Prostate gland (tissue), 2 donors: Measurements from ENCODE around the gene PPP2R5C. TPM values are rescaled to one million over a fixed set of nuclear protein-coding genes. Genes with fewer than 3 reads are reported as not detected.
"Not testable (repeated sequence)": the region's sequence is repeated elsewhere in the genome, so short reads cannot be mapped to it uniquely, and the experiment has no call there.

ENCODE experiments used
- DNase-seq: peaks from one replicate; pipeline ENCODE4 v3.0.0-alpha.2; 2019; ENCODE audit warnings: low spot score
- H3K27ac ChIP-seq, 2 donors: fragments of 200-600 bp; sonication (generic); 2 replicates each; pipeline ENCODE4 v1.5.1; 2017 to 2019
- H3K27me3 ChIP-seq: fragments of 200-600 bp; sonication (generic); replicated peaks from 2 replicates; pipeline ENCODE4 v1.5.1; 2019; ENCODE audit not compliant: insufficient read depth
- H3K36me3 ChIP-seq, 2 donors: fragments of 200-600 bp; sonication (generic); 1 replicate in 1 of 2; 2 replicates in 1 of 2; pipeline versions ENCODE4 v1.5.1 to v1.8.1; 2017 to 2019
- H3K4me1 ChIP-seq: fragments of 200-600 bp; sonication (generic); replicated peaks from 2 replicates; pipeline ENCODE4 v1.5.1; 2019
- H3K4me3 ChIP-seq, 2 donors: fragments of 200-600 bp; sonication (generic); 2 replicates each; pipeline ENCODE4 v1.5.1; 2017 to 2019
- H3K9me3 ChIP-seq: fragments of 200-600 bp; sonication (generic); 2 replicates; pipeline ENCODE4 v1.5.1; 2017
- CTCF ChIP-seq, 4 experiments: fragments of 200-600 bp in 2 of 4; fragments of 450-650 bp in 2 of 4; sonication (generic) in 2 of 4; IDR thresholded peaks; 1 replicate in 3 of 4; 2 replicates in 1 of 4; pipeline ENCODE4 v1.5.1; 2016 to 2019; ENCODE audit warnings: antibody characterized with exemption in 4 of 4, mild to moderate bottlenecking in 2 of 4, moderate library complexity in 2 of 4
- POLR2A ChIP-seq: fragments of 450-650 bp; IDR thresholded peaks from one replicate; pipeline ENCODE4 v1.6.1; 2016; ENCODE audit warnings: antibody characterized with exemption, mild to moderate bottlenecking
- POLR2AphosphoS5 ChIP-seq: sonication (generic); formaldehyde crosslinking; IDR thresholded peaks from one replicate; pipeline ENCODE4 v1.6.1; 2017; ENCODE audit warnings: antibody characterized with exemption
- WGBS: methylation state at CpG from one replicate; pipeline ENCODE4 v1.1.5; 2018; 5-methylcytosine and 5-hydroxymethylcytosine counted together
- intact Hi-C: fragments of 100-400 bp; cut with DNase I; formaldehyde crosslinking; loops from one replicate; pipeline ENCODE4 v1.14.2; 2022
- total RNA-seq, 2 donors: library from RNA; depleted of rRNA; stranded (reverse); fragments of >200 nt; gene quantifications; one replicate each; pipeline ENCODE4 v1.1.0, GENCODE V29; 2016

Gene PPP2R5C
- total RNA-seq, 2 donors from 2014 or later, result 67.8 to 96.2 TPM

DNA sequence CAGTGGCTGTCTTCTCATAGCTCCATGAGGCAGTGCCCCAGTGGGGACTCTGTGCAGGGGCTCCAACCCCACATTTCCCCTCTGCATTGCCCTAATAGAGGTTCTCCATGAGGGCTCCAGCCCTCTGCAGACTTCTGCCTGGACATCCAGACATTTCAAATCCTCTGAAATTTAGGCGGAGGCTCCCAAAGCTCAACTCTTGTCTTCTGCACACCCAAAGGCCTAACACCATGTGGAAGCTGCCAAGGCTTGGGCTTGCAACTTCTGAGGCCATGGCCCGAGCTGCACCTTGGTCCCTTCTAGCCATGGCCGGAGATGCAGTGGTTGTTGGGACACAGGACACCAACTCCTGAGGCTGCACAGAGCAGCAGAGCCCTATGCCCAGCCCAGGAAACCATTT lies 20.5 kb upstream of the PPP2R5C start:
- Histone ChIP-seq H3K27ac (no peak overlapping the region), H3K27me3 (peaks cover 4% of the 10 kb centered on the region), H3K4me3 (no peak overlapping the region), H3K4me1 (no peaks in the 10 kb centered on the region), H3K9me3 (no peaks in the 10 kb centered on the region), H3K36me3 (no peaks in the 10 kb centered on the region)
- no peak for TF ChIP-seq POLR2AphosphoS5
- TF ChIP-seq CTCF (IDR thresholded peaks at IDR 0.05), result no peak
- TF ChIP-seq POLR2A, result no peak
- WGBS, result 100% methylated on average over 3 of the region's 3 CpGs
- intact Hi-C loops, result no loop called here
- DNase-seq, result no peak

- Histone ChIP-seq H3K36me3 (no peaks in the 10 kb centered on the region), H3K4me3 (no peak overlapping the region), H3K4me1 (no peaks in the 10 kb centered on the region), H3K27me3 (no peaks in the 10 kb centered on the region), H3K9me3 (no peaks in the 10 kb centered on the region), H3K27ac (no peak overlapping the region)
- intact Hi-C loops, result no loop called here
- WGBS, result 84% methylated on average over 6 of the region's 6 CpGs
- no peak for DNase-seq
- TF ChIP-seq POLR2A, result no peak
- TF ChIP-seq CTCF (IDR thresholded peaks at IDR 0.05), result no peak
- TF ChIP-seq POLR2AphosphoS5, result no peak
Measured at GRCh38 chr14:101743701-101744100, 17.8 kb upstream of the PPP2R5C start.

GRCh38 chr14:101744382-101744781 lies 17.1 kb upstream of the PPP2R5C start:
- H3K27me3 ChIP-seq, H3K9me3 ChIP-seq, DNase-seq, H3K27ac ChIP-seq, H3K4me1 ChIP-seq, H3K36me3 ChIP-seq, H3K4me3 ChIP-seq, intact Hi-C loops: not testable (repeated sequence)
- WGBS, result 91% methylated on average over 6 of the region's 6 CpGs

DNA sequence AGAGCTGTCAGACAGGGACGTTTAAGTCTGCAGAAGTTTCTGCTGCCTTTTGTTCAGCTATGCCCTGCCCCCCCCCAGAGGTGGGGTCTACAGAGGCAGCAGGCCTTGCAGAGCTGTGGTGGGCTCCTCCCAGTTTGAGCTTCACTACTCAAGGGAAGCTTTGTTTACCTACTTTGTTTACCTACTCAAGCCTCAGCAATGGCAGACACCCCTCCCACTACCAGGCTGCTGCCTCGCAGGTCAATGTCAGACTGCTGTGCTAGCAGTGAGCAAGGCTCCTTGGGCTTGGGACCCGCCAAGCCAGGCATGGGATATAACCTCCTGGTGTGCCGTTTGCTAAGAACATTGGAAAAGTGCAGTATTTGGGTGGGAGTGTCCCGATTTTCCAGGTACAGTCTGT lies 11.8 kb upstream of the PPP2R5C start:
- H3K4me3 ChIP-seq, H3K27me3 ChIP-seq, intact Hi-C loops, H3K9me3 ChIP-seq, H3K27ac ChIP-seq, DNase-seq, H3K36me3 ChIP-seq, H3K4me1 ChIP-seq: not testable (repeated sequence)
- WGBS, result 63% methylated on average over 5 of the region's 5 CpGs

DNA sequence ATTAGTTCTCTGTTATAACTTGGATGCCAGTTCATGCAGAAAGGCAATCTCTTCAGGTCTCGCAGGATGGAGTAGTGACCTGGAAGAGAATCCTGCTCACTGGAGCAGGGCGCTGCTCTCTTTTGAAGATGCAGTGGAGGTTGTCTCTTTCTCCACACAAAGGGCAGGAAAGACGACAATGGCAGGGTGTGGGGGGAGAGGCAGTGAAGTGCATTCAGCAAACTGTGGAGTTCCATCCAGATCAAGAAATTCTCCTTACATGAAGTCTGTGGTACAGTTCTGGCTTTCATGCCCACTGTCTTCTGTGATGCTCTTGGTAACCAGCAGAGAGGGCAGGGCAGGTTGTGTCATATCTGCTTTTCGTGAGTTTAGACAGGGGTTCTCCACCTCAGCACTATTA lies 6.6 kb upstream of the PPP2R5C start:
- peaks cover 3% of the 10 kb centered on the region for H3K4me1 ChIP-seq
- H3K27me3 ChIP-seq, result no peaks in the 10 kb centered on the region
- intact Hi-C loops, result no loop called here
- H3K36me3 ChIP-seq, result no peaks in the 10 kb centered on the region
- H3K9me3 ChIP-seq, result no peaks in the 10 kb centered on the region
- H3K27ac ChIP-seq, result no peak overlapping the region
- no peak overlapping the region for H3K4me3 ChIP-seq
- 75% methylated on average over 4 of the region's 4 CpGs for WGBS
- TF ChIP-seq CTCF (IDR thresholded peaks at IDR 0.05) (no peak), POLR2AphosphoS5 (no peak), POLR2A (no peak)
- DNase-seq, result no peak

GRCh38 chr14:101755591-101756324 lies 5.8 kb upstream of the PPP2R5C start:
- 81% methylated on average over 8 of the region's 8 CpGs for WGBS
- intact Hi-C loops, result no loop called here
- H3K36me3 ChIP-seq, result no peaks in the 10 kb centered on the region
- H3K9me3 ChIP-seq, result no peaks in the 10 kb centered on the region
- DNase-seq, result no peak
- H3K27ac ChIP-seq, result no peak overlapping the region
- H3K4me3 ChIP-seq, result no peak overlapping the region
- TF ChIP-seq CTCF (IDR thresholded peaks at IDR 0.05), result no peak
- no peak for TF ChIP-seq POLR2AphosphoS5
- no peak for TF ChIP-seq POLR2A
- H3K4me1 ChIP-seq, result peaks cover 5% of the 10 kb centered on the region
- H3K27me3 ChIP-seq, result no peaks in the 10 kb centered on the region
